PC-3 (cell line): ENCODE measurements around the gene HEPH. TPM values are rescaled to one million over a fixed set of nuclear protein-coding genes. Genes with fewer than 3 reads are reported as not detected.

Experiments used
- ATAC-seq: fragments of 200-7000 bp; cut with Tn5 transposase; 2 replicates; pipeline ENCODE4 v1.9.1; 2020; ENCODE audit warnings: mild to moderate bottlenecking, moderate library complexity
- BruUV-seq: library from RNA; stranded (reverse); fragments of 400-500 nt; replicated peaks from 2 replicates; lab custom pipeline; 2021; lab: Mats Ljungman, UMichigan
- CTCF ChIA-PET: fragments of 300-600 bp; sonication (Branson Sonifier 250); formaldehyde crosslinking; loops from one replicate; lab custom pipeline; 2022; ENCODE audit warnings: antibody characterized with exemption; lab: Charles Lee
- POLR2A ChIA-PET: fragments of 300-600 bp; sonication (Branson Sonifier 250); formaldehyde crosslinking; loops from one replicate; lab custom pipeline; 2022; ENCODE audit warnings: antibody characterized with exemption; ENCODE audit not compliant: unreplicated experiment; lab: Charles Lee
- DNase-seq: peaks from one replicate; pipeline ENCODE4 v3.0.0-alpha.2; 2015
- H2AFZ ChIP-seq: fragments of 300-600 bp; sonication (generic); 2 replicates; pipeline ENCODE4 v1.6.0; 2016; ENCODE audit warnings: antibody characterized with exemption, low read length
- H3F3A ChIP-seq: fragments of 300-600 bp; sonication (generic); one replicate; pipeline ENCODE4 v1.6.0; 2017; ENCODE audit warnings: antibody characterized with exemption, low read length, control low read depth, mild to moderate bottlenecking; ENCODE audit not compliant: unreplicated experiment
- H3K27ac ChIP-seq: fragments of 300-600 bp; sonication (generic); 2 replicates; pipeline ENCODE4 v1.5.1; 2016; ENCODE audit warnings: mild to moderate bottlenecking, low read length
- H3K27me3 ChIP-seq: fragments of 300-600 bp; sonication (generic); 2 replicates; pipeline ENCODE4 v1.6.1; 2016; ENCODE audit warnings: low read length, mixed read lengths
- H3K36me3 ChIP-seq: fragments of 300-600 bp; sonication (generic); 2 replicates; pipeline ENCODE4 v1.6.1; 2016; ENCODE audit warnings: low read depth, mixed run types, low read length, mixed read lengths
- H3K4me1 ChIP-seq: fragments of 300-600 bp; sonication (generic); 2 replicates; pipeline ENCODE4 v1.5.1; 2016; ENCODE audit warnings: low read length; ENCODE audit not compliant: insufficient read depth
- H3K4me2 ChIP-seq: fragments of 300-600 bp; sonication (generic); 2 replicates; pipeline ENCODE4 v1.6.0; 2016; ENCODE audit warnings: low read length
- H3K4me3 ChIP-seq: fragments of 300-600 bp; sonication (generic); 2 replicates; pipeline ENCODE4 v1.5.1; 2016; ENCODE audit warnings: mild to moderate bottlenecking, low read length, mixed read lengths
- H3K79me2 ChIP-seq: fragments of 300-600 bp; sonication (generic); 2 replicates; pipeline ENCODE4 v1.6.1; 2017; ENCODE audit warnings: low read length, mixed read lengths
- H3K9ac ChIP-seq: fragments of 300-600 bp; sonication (generic); 2 replicates; pipeline ENCODE4 v1.6.0; 2016; ENCODE audit warnings: mild to moderate bottlenecking, low read length
- H3K9me2 ChIP-seq: fragments of 300-600 bp; sonication (generic); replicated peaks from 2 replicates; pipeline ENCODE4 v1.6.1; 2016; ENCODE audit warnings: mixed run types, low read length, mixed read lengths
- H3K9me3 ChIP-seq: fragments of 300-600 bp; sonication (generic); 2 replicates; pipeline ENCODE4 v1.6.1; 2016; ENCODE audit warnings: low read length, mixed read lengths
- H4K20me1 ChIP-seq: fragments of 300-600 bp; sonication (generic); 2 replicates; pipeline ENCODE4 v1.6.1; 2016; ENCODE audit warnings: low read length, mixed read lengths
- EZH2 ChIP-seq: fragments of 300-600 bp; sonication (generic); IDR thresholded peaks from one replicate; pipeline ENCODE4 v1.6.1; 2017; ENCODE audit warnings: antibody characterized with exemption, mild to moderate bottlenecking, low read length; ENCODE audit not compliant: unreplicated experiment
- EZH2phosphoT487 ChIP-seq: fragments of 300-600 bp; sonication (generic); IDR thresholded peaks from 2 replicates; pipeline ENCODE4 v1.6.1; 2018; ENCODE audit warnings: mild to moderate bottlenecking, antibody characterized with exemption, low read length, borderline replicate concordance
- intact Hi-C: fragments of 100-400 bp; cut with micrococcal nuclease; formaldehyde crosslinking; loops from 2 replicates; pipeline ENCODE4 v1.9.0; 2023
- total RNA-seq: library from RNA; depleted of rRNA; stranded (reverse); fragments of >200 nt; gene quantifications from 2 replicates; pipeline ENCODE4 v1.2.3, GENCODE V29; 2014
- TF ChIP-seq, protein P1 (sequence below): fragments of 300-600 bp; sonication (generic); conservative IDR thresholded peaks from 2 replicates; pipeline ENCODE4 v1.5.1; 2017; ENCODE audit warnings: antibody characterized with exemption, low read depth, mild to moderate bottlenecking, low read length

HEPH gene
- total RNA-seq, 1 experiment from 2014 or later, result not detected

DNA sequence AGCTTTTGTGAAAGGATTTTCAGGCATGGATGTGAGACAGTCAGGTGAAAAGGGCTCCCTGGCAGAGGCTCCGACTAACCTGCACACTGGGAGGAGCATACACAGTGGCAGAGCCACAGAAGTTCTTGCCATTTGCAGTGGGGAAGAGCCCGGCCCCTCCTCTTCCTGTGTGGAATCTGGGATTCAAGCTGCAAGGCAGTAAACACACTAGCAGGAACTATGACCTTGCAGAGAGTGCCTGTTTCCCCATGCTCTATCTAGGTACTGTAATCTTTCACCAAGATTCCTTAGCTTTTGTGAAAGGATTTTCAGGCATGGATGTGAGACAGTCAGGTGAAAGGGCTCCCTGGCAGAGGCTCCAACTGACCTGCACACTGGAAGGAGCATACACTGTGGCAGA lies 19.8 kb upstream of the HEPH start:
- CTCF ChIA-PET, result no interaction called here
- Histone ChIP-seq H3K27ac (no peak overlapping the region), H3K4me2 (no peak overlapping the region), H4K20me1 (no peaks in the 10 kb centered on the region), H3K9me3 (no peaks in the 10 kb centered on the region), H3K79me2 (no peaks in the 10 kb centered on the region), H3K4me3 (no peak overlapping the region), H3K9ac (no peak overlapping the region), H3K9me2 (no peaks in the 10 kb centered on the region), H2AFZ (no peak overlapping the region), H3K4me1 (no peaks in the 10 kb centered on the region), H3F3A (no peaks in the 10 kb centered on the region), H3K27me3 (no peaks in the 10 kb centered on the region), H3K36me3 (no peaks in the 10 kb centered on the region)
- intact Hi-C loops, result no loop called here
- no peak for DNase-seq
- BruUV-seq, result no TSS peak
- POLR2A ChIA-PET, result no interaction called here
- ATAC-seq, result no peak
- TF ChIP-seq EZH2phosphoT487, result no peak
- TF ChIP-seq EZH2, result no peak
- TF ChIP-seq, protein P1, sequence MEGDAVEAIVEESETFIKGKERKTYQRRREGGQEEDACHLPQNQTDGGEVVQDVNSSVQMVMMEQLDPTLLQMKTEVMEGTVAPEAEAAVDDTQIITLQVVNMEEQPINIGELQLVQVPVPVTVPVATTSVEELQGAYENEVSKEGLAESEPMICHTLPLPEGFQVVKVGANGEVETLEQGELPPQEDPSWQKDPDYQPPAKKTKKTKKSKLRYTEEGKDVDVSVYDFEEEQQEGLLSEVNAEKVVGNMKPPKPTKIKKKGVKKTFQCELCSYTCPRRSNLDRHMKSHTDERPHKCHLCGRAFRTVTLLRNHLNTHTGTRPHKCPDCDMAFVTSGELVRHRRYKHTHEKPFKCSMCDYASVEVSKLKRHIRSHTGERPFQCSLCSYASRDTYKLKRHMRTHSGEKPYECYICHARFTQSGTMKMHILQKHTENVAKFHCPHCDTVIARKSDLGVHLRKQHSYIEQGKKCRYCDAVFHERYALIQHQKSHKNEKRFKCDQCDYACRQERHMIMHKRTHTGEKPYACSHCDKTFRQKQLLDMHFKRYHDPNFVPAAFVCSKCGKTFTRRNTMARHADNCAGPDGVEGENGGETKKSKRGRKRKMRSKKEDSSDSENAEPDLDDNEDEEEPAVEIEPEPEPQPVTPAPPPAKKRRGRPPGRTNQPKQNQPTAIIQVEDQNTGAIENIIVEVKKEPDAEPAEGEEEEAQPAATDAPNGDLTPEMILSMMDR, result no peak

DNA sequence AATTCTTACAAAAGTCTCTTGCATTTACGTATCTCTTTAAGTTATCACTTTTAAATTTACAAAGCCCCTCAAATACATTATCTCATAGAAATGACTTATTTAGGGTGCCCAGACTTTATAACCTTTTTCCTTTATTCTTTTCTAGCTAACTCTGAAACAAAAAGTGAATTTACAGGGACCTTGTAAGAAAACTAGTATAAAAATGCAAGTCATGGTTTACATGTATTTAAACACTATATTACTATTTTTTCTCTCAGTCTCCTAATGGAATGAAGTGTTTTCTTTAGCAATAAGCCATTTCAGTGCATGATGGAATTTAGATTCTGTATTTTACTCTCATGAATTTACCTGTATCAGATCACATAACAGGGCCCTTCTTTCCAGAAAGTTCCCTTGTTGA lies 14.5 kb upstream of the HEPH start:
- ATAC-seq, result no peak
- Histone ChIP-seq H3K4me1 (no peaks in the 10 kb centered on the region), H3K9me2 (no peaks in the 10 kb centered on the region), H3K36me3 (no peaks in the 10 kb centered on the region), H3K9ac (no peak overlapping the region), H3K79me2 (no peaks in the 10 kb centered on the region), H2AFZ (no peak overlapping the region), H3K27ac (no peak overlapping the region), H3K4me2 (no peak overlapping the region), H3F3A (no peaks in the 10 kb centered on the region), H3K9me3 (no peaks in the 10 kb centered on the region), H4K20me1 (no peaks in the 10 kb centered on the region), H3K27me3 (no peaks in the 10 kb centered on the region), H3K4me3 (no peak overlapping the region)
- ChIA-PET POLR2A (no interaction called here), CTCF (no interaction called here)
- DNase-seq, result no peak
- no peak for TF ChIP-seq EZH2
- no TSS peak for BruUV-seq
- intact Hi-C loops, result no loop called here

DNA sequence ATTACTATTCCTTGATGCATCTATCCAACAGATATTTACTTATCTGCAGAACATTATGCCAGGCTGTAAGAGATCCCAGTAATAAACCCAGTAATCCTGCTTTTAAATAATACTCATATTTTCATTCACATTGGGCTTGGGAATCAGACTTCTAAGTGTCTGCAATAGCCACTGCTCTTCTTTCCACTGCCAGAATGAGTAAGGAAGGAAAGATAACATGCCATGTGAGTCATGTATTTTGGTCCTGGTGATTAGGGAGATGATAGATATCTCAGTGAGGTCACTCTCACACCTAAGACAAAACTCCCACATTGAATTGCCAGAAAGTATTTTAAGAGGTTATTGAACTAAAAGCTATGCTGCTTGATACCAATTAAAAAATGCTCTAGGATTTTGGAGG lies 13.9 kb upstream of the HEPH start:
- H3K9me3 ChIP-seq, result no peaks in the 10 kb centered on the region
- TF ChIP-seq, protein P1, result no peak
- TF ChIP-seq EZH2phosphoT487 (no peak), EZH2 (no peak)
- H3F3A ChIP-seq, result no peaks in the 10 kb centered on the region

More for the DNA sequence above, 13.9 kb upstream of the HEPH start:
- no peaks in the 10 kb centered on the region for H3K36me3 ChIP-seq
- intact Hi-C loops, result no loop called here
- no TSS peak for BruUV-seq
- H3K27me3 ChIP-seq, result no peaks in the 10 kb centered on the region
- no peaks in the 10 kb centered on the region for H3K4me1 ChIP-seq
- H3K27ac ChIP-seq, result no peak overlapping the region
- ChIA-PET POLR2A (no interaction called here), CTCF (no interaction called here)
- no peak overlapping the region for H3K4me2 ChIP-seq
- no peaks in the 10 kb centered on the region for H3K9me2 ChIP-seq
- DNase-seq, result no peak
- H3K9ac ChIP-seq, result no peak overlapping the region
- H4K20me1 ChIP-seq, result no peaks in the 10 kb centered on the region
- H3K79me2 ChIP-seq, result no peaks in the 10 kb centered on the region
- no peak for ATAC-seq
- H2AFZ ChIP-seq, result no peak overlapping the region
- H3K4me3 ChIP-seq, result no peak overlapping the region
